Liver (tissue), 9 donors: ENCODE results near the gene FAM200C. TPM values are rescaled to one million over a fixed set of nuclear protein-coding genes. Genes with fewer than 3 reads are reported as not detected.

Experiments used
- DNase-seq: peaks from one replicate; pipeline ENCODE4 v3.0.0-alpha.2; 2017; ENCODE audit warnings: low spot score
- H3K27ac ChIP-seq, 2 donors: one replicate each; pipeline ENCODE4 v1.7.0; 2013; ENCODE audit warnings: inconsistent platforms in 2 of 2, low read length in 2 of 2, control low read depth in 1 of 2, low read depth in 1 of 2, mild to moderate bottlenecking in 1 of 2
- H3K27me3 ChIP-seq, 4 donors: one replicate each; pipeline versions ENCODE4 v1.6.1 to v1.7.0; 2013; ENCODE audit warnings: low read length in 3 of 4, inconsistent platforms in 1 of 4, mild to moderate bottlenecking in 1 of 4, moderate library complexity in 1 of 4; ENCODE audit not compliant: control insufficient read depth in 4 of 4, insufficient read depth in 4 of 4
- H3K36me3 ChIP-seq, 4 donors: one replicate each; pipeline versions ENCODE4 v1.6.1 to v1.7.0; 2013; ENCODE audit warnings: low read length in 3 of 4, mild to moderate bottlenecking in 3 of 4, low read depth in 1 of 4, moderate library complexity in 1 of 4; ENCODE audit not compliant: control insufficient read depth in 4 of 4, insufficient read depth in 3 of 4
- H3K4me1 ChIP-seq, 4 donors: one replicate each; pipeline versions ENCODE4 v1.6.1 to v1.7.0; 2013; ENCODE audit warnings: low read length in 3 of 4, mild to moderate bottlenecking in 3 of 4, moderate library complexity in 1 of 4; ENCODE audit not compliant: control insufficient read depth in 4 of 4, insufficient read depth in 4 of 4
- H3K4me3 ChIP-seq, 3 donors: one replicate each; pipeline versions ENCODE4 v1.6.1 to v1.7.0; 2013; ENCODE audit warnings: low read length in 3 of 3, control low read depth in 1 of 3, low read depth in 1 of 3, mild to moderate bottlenecking in 1 of 3
- H3K9ac ChIP-seq, 2 donors: one replicate each; pipeline ENCODE4 v1.7.0; 2013; ENCODE audit warnings: low read length in 2 of 2, mild to moderate bottlenecking in 2 of 2, moderate library complexity in 2 of 2, control low read depth in 1 of 2, low read depth in 1 of 2
- H3K9me3 ChIP-seq, 4 donors: one replicate each; pipeline versions ENCODE4 v1.6.1 to v1.7.0; 2013; ENCODE audit warnings: low read length in 3 of 4; ENCODE audit not compliant: control insufficient read depth in 4 of 4
- CTCF ChIP-seq: fragments of 150-350 bp; IDR thresholded peaks from 2 replicates; pipeline ENCODE4 v1.5.1; 2017; ENCODE audit warnings: improper control_type of control experiment, low read depth, low read length; ENCODE audit not compliant: missing input control
- EGR1 ChIP-seq, 2 donors: IDR thresholded peaks; 2 replicates each; pipeline ENCODE4 v1.6.1; 2016 to 2018; ENCODE audit warnings: antibody characterized with exemption in 2 of 2, low read depth in 2 of 2
- FOXA1 ChIP-seq: IDR thresholded peaks from 2 replicates; pipeline ENCODE4 v1.6.1; 2016; ENCODE audit warnings: antibody characterized with exemption
- FOXA2 ChIP-seq: IDR thresholded peaks from 2 replicates; pipeline ENCODE4 v1.6.1; 2016; ENCODE audit warnings: antibody characterized with exemption
- GABPA ChIP-seq, 2 donors: IDR thresholded peaks in 1 of 2; conservative IDR thresholded peaks in 1 of 2; 2 replicates each; pipeline ENCODE4 v1.6.1; 2016; ENCODE audit warnings: antibody characterized with exemption in 2 of 2, mild to moderate bottlenecking in 1 of 2, moderate library complexity in 1 of 2
- HNF4A ChIP-seq, 2 donors: conservative IDR thresholded peaks; 2 replicates each; pipeline ENCODE4 v1.6.1; 2016; ENCODE audit warnings: antibody characterized with exemption in 2 of 2, mild to moderate bottlenecking in 2 of 2
- HNF4G ChIP-seq: IDR thresholded peaks from 2 replicates; pipeline ENCODE4 v1.6.1; 2016; ENCODE audit warnings: antibody characterized with exemption
- JUND ChIP-seq, 2 donors: IDR thresholded peaks; 2 replicates each; pipeline ENCODE4 v1.6.1; 2016; ENCODE audit warnings: antibody characterized with exemption in 2 of 2
- NR2F2 ChIP-seq: IDR thresholded peaks from 2 replicates; pipeline ENCODE4 v1.6.1; 2016; ENCODE audit warnings: antibody characterized with exemption
- RAD21 ChIP-seq, 2 donors: IDR thresholded peaks; 2 replicates each; pipeline ENCODE4 v1.6.1; 2016; ENCODE audit warnings: antibody characterized with exemption in 2 of 2, mild to moderate bottlenecking in 2 of 2
- REST ChIP-seq: IDR thresholded peaks from 2 replicates; pipeline ENCODE4 v1.6.1; 2016; ENCODE audit warnings: antibody characterized with exemption, mild to moderate bottlenecking
- RXRA ChIP-seq, 2 donors: IDR thresholded peaks; 2 replicates each; pipeline ENCODE4 v1.6.1; 2017 to 2018; ENCODE audit warnings: antibody characterized with exemption in 2 of 2, mild to moderate bottlenecking in 1 of 2
- SP1 ChIP-seq: IDR thresholded peaks from 2 replicates; pipeline ENCODE4 v1.6.1; 2018; ENCODE audit warnings: antibody characterized with exemption, mild to moderate bottlenecking
- TAF1 ChIP-seq: conservative IDR thresholded peaks from 2 replicates; pipeline ENCODE4 v1.6.1; 2016; ENCODE audit warnings: antibody characterized with exemption, mild to moderate bottlenecking
- YY1 ChIP-seq: IDR thresholded peaks from 2 replicates; pipeline ENCODE4 v1.6.1; 2016; ENCODE audit warnings: antibody characterized with exemption, mild to moderate bottlenecking
- ZBTB33 ChIP-seq: IDR thresholded peaks from 2 replicates; pipeline ENCODE4 v1.6.1; 2016; ENCODE audit warnings: antibody characterized with exemption
- WGBS: extraction: QIAGEN DNeasy Blood & Tissue Kit; methylation state at CpG from one replicate; pipeline ENCODE4 v1.1.7; 2013; 5-methylcytosine and 5-hydroxymethylcytosine counted together
- polyA plus RNA-seq, 2 donors: library from polyadenylated mRNA; stranded (reverse) in 1 of 2; unstranded in 1 of 2; fragments of 200-250 nt in 1 of 2; fragments of >200 nt in 1 of 2; fragmentation: Nextera tagmentation in 1 of 2; extraction: Ambion mirVana in 1 of 2; gene quantifications; one replicate each; pipeline versions ENCODE4 v1.2.1 to v1.2.3, GENCODE V29; 2013 to 2015
- total RNA-seq, 2 donors: library from RNA; depleted of rRNA; stranded (reverse); fragments of >200 nt; gene quantifications; one replicate each; pipeline ENCODE4 v1.2.3, GENCODE V29; 2014
- TF ChIP-seq, protein P1 (sequence below): IDR thresholded peaks from 2 replicates; pipeline ENCODE4 v1.6.1; 2016; ENCODE audit warnings: antibody characterized with exemption
- TF ChIP-seq, protein P2 (sequence below): IDR thresholded peaks from 2 replicates; pipeline ENCODE4 v1.6.1; 2016; ENCODE audit warnings: antibody characterized with exemption
- donor health status: healthy.
- donor health status: healthy.
- donor health status: healthy.
- donor health status: healthy.
- donor health status: healthy.

The FAM200C gene
- total and polyA plus RNA-seq, 4 donors = 0.57 to 2.9 (median 1.3) TPM

- no peak overlapping the region for H3K4me3 ChIP-seq
- H3K27me3 ChIP-seq = no peaks in the 10 kb centered on the region
- WGBS = 89% methylated on average over 9 of the region's 9 CpGs
- no peak for DNase-seq
- TF ChIP-seq EGR1 (IDR thresholded peaks at IDR 0.05; ENCODE audit: low read depth in 2 of 2) (no peak), JUND (IDR thresholded peaks at IDR 0.05) (no peak), RAD21 (IDR thresholded peaks at IDR 0.05) (no peak), TAF1 (no peak), FOXA1 (no peak), HNF4A (conservative IDR thresholded peaks at IDR 0.05) (no peak), CTCF (no peak), NR2F2 (no peak), RXRA (IDR thresholded peaks at IDR 0.05) (no peak), SP1 (no peak)
- TF ChIP-seq, protein P1, sequence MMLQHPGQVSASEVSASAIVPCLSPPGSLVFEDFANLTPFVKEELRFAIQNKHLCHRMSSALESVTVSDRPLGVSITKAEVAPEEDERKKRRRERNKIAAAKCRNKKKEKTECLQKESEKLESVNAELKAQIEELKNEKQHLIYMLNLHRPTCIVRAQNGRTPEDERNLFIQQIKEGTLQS = no peak
- H3K9ac ChIP-seq = no peak overlapping the region
- H3K4me1 ChIP-seq = no peaks in the 10 kb centered on the region
- no peak overlapping the region for H3K27ac ChIP-seq
- no peaks in the 10 kb centered on the region for H3K9me3 ChIP-seq
- no peaks in the 10 kb centered on the region for H3K36me3 ChIP-seq
These were observed 38.1 kb downstream of the FAM200C start for GRCh38 chr5:160361624-160362228.

GRCh38 chr5:160360310-160360709 is 39.5 kb downstream of the FAM200C start:
- Histone ChIP-seq H3K27ac (no peak overlapping the region), H3K4me1 (no peaks in the 10 kb centered on the region), H3K9ac (no peak overlapping the region), H3K9me3 (no peaks in the 10 kb centered on the region), H3K36me3 (no peaks in the 10 kb centered on the region), H3K4me3 (no peak overlapping the region), H3K27me3 (no peaks in the 10 kb centered on the region)
- no peak for DNase-seq
- WGBS = 77% methylated on average over 3 of the region's 3 CpGs
- TF ChIP-seq FOXA1 (no peak), JUND (IDR thresholded peaks at IDR 0.05) (no peak), ZBTB33 (no peak), CTCF (no peak), RAD21 (IDR thresholded peaks at IDR 0.05) (no peak), TAF1 (no peak), YY1 (no peak), REST (no peak), GABPA (IDR thresholded peaks at IDR 0.05 in 1 of 2, conservative IDR thresholded peaks at IDR 0.05 in 1 of 2) (no peak), FOXA2 (no peak), SP1 (no peak), EGR1 (IDR thresholded peaks at IDR 0.05; ENCODE audit: low read depth in 2 of 2) (no peak), HNF4G (no peak)
- TF ChIP-seq, protein P2, sequence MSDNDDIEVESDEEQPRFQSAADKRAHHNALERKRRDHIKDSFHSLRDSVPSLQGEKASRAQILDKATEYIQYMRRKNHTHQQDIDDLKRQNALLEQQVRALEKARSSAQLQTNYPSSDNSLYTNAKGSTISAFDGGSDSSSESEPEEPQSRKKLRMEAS = no peak
- TF ChIP-seq, protein P1 = no peak
